T47D (cell line): ENCODE results near the gene SEMA3B.
A peak's percentile ranks its signal among the peaks of the same experiment; 100 is the strongest.
"Not testable (repeated sequence)": the region's sequence is repeated elsewhere in the genome, so short reads cannot be mapped to it uniquely, and the experiment has no call there.

Experiments
- DNase-seq, 2 experiments: peaks; one replicate each; pipeline versions ENCODE4 v3.0.0 to v3.0.0-alpha.2; 2011 to 2012; ENCODE audit warnings: low read depth in 1 of 2, low spot score in 1 of 2
- JUND ChIP-seq: IDR thresholded peaks from 2 replicates; pipeline ENCODE4 v1.6.1; 2012; ENCODE audit warnings: low read depth
- in situ Hi-C: cut with HindIII; loops from 2 replicates; pipeline ENCODE4 v1.10.0; 2016; ENCODE audit warnings: low sequenced_read_pairs, low pct_unique_long_range_greater_than_20kb

SEMA3B gene

DNA sequence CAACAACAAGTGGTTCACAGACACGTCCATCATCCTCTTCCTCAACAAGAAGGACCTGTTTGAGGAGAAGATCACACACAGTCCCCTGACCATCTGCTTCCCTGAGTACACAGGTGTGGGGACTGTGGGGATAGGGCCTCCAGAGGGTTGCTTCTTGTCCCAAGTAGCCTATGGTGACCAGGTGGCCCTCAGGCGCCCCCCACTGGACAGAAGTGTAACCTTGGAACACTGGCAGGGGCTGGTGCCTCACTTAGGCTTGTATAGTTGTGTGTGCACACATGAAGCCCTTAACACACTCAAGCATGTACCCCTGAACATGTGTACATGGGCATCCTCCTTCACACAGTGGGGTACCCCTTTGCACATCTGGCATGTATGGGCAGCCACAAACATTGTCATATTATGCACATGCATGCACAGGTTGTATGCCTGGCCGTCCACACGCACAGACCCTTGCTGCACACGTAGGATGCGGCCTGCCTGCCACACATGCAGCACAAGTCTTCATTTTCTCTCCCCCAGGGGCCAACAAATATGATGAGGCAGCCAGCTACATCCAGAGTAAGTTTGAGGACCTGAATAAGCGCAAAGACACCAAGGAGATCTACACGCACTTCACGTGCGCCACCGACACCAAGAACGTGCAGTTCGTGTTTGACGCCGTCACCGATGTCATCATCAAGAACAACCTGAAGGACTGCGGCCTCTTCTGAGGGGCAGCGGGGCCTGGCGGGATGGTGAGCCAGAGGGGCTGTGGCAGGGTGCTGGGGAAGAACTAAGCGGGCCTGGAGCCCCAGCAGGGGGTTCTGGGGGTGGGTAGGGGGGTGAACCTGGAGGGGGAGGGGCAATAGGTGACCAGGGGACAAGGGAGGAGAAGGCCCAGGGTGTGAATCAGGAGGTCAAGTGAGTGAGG is 11.7 kb upstream of the SEMA3B start:
- in situ Hi-C loops: no loop called here
- TF ChIP-seq JUND: no peak
- peak in 1 of 2 experiments; percentile 72 for DNase-seq

DNA sequence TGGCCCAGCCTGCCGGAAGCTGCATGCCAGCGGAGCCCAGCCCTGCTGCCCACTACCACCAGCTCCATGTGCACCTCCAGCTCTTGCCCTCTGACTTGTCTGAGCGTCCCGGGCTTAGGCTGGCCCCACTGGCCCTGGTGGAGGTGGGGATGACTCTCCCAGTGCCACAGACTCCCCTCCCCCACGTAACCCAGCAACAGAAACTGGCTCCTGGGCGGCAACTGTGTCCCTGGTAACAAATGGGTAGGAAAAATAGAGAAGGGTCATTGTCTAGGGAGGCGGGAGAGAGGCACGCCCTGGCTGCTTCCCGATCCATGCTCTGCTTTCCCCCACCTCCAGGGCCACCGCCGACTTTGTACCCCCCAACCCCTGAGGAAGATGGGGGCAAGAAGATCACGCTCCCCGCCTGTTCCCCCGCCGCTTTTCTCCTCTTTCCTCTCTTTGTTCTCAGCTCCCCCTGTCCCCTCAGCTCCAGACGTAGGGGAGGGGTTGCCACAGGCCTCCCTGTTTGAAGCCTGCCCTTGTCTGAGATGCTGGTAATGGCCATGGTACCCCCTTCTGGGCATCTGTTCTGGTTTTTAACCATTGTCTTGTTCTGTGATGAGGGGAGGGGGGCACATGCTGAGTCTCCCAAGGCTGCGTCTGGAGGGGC is 10.8 kb upstream of the SEMA3B start:
- in situ Hi-C loops: no loop called here
- no peak for DNase-seq
- TF ChIP-seq JUND: no peak

- TF ChIP-seq JUND: no peak
- no peak for DNase-seq
- in situ Hi-C loops: no loop called here
These were observed 10.0 kb upstream of the SEMA3B start for GRCh38 chr3:50258979-50259378.

GRCh38 chr3:50259432-50260026 is 9.4 kb upstream of the SEMA3B start:
- in situ Hi-C loops: no loop called here
- no peak for DNase-seq
- no peak for TF ChIP-seq JUND

DNA sequence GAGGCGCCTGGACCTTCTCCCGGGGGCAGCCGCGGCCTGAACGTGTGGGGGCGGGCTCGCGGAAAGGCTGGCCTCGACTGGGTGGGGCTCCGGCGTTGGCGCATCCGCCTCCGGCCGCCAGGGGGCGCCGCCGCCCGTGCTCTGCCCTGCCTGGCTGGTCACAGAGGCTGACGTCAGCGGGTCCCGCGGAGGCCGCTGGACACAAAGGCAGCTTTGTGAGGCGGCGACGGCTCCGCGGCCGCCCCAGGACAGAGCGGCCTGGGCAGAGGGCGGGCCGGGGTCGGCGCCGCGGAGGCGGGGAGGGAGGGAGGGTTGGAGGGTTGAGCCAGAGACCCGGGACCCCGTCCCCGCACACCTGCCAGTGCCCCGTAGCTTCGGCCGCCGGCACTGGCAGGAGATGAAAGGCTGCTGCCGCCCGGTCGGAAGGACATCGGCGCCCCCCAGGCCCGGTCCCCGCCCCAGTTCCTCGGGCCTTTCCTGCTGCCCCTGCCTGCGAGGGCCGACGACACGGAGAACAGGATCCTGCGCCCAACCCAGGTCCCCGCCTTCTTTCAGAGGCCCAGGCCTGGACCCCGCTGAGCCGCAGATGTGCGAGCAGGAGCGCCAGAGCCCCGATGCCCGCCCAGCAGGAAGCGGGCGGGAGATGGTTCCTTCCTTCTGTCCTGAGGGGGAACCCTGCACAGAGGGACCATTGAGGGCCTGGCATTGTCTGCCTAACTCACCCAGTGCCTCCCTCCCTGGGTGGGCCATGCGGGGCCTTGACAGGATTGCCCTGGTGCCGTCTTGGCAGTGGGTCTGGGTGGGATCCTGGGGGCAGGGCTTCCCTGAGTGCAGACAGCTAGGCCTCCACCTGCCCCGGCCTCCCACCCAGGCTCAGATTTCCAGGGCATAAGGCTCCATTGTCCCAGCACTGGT is 8.7 kb upstream of the SEMA3B start:
- no peak for TF ChIP-seq JUND
- DNase-seq: peak; percentile 87 to 88
- in situ Hi-C loops: no loop called here

DNA sequence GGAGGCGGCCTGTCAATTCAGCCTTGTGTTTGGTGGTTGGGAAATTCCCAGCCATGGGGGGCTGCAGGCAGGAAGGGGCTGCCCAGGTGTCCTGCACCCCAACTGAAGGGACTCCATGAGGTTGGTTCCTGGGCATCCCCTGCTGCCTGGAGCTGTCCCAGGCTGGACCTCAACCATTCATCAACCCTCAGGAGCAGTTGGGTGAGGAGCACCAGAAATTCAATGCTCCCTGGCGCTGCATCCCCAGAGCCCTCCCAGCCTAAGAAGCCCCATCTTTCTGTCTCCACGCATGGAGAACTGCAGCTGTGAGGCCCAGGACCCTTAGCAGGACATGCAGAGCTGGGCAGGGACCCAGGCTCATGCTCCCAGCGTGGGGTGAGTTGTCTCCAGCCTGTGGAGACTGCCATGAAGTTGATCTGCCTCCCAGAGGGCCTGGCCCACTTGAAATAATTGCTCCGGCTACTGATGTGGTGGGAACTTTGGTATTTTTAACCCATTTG is 8.0 kb upstream of the SEMA3B start:
- TF ChIP-seq JUND: no peak
- in situ Hi-C loops: no loop called here
- no peak for DNase-seq

DNA sequence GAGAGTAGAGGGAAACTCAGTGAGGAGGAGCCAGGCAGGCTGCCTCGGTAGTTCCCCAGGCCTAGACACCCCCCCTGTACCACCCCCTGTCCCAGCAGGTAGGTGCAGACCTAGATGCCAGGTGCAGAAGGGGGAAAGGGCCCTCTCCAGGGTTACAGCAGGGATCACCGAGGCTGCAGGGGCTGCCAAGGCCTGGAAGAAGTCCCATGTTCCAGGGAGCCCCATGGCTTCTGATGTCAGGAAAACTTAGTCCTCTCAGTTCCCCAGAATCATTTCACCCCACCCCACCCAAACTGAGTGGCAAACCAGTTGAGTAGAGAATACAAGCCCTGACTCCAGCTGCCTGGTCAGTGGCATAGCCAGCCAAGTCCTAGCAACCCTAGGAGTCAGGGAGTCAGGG is 7.4 kb upstream of the SEMA3B start:
- DNase-seq: no peak
- in situ Hi-C loops: no loop called here
- TF ChIP-seq JUND: no peak

GRCh38 chr3:50262200-50262599 is 6.7 kb upstream of the SEMA3B start:
- not testable (repeated sequence) for DNase-seq

GRCh38 chr3:50262778-50263177 is 6.2 kb upstream of the SEMA3B start:
- no peak for TF ChIP-seq JUND
- in situ Hi-C loops: no loop called here
- no peak for DNase-seq

More at GRCh38 chr3:50262200-50262599, 6.7 kb upstream of the SEMA3B start:
- in situ Hi-C loops: not testable (repeated sequence)

DNA sequence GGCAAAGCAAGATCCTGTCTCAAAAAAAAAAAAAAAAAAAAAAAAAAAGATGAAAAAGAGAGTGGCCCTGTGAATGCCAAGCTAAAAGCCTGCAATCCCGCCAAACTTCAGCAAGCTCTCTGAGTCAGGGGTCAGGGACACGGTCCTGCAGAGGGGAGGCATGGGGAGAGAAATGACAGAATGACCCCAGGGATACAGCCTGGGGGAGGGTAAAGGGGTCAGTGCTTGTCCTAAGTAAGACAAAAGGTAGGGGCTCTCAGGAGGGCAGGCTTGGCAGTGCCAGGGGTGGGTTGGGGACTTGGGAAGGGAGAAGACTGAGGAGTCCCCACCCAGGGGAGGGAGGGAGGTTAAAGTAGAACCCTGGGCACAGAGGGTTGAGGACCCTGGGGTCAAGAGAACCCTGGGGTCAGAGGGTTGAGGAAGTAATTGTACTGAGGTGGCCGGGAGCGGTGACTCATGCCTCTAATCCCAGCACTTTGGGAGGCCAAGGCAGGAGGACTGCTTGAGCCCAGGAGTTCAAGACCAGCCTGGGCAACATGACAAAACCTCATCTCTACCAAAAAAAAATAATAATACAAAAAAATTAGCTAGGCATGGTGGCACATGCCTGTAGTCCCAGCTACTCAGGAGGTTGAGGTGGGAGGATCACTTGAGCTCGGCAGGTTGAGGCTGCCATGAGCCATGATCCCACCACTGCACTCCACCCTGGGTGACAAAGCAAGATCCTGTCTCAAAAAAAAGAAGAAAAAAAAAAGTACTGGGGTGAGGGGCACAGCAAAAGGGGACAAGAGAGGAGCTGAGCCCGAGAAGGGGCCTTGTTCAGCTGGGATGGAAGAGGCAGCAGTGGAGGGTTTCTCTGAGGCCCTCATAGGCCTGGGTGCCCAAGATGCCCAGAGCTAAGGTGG is 5.2 kb upstream of the SEMA3B start:
- in situ Hi-C loops: no loop called here
- DNase-seq: no peak
- TF ChIP-seq JUND: no peak

- DNase-seq: peak; percentile 68 to 90
- no peak for TF ChIP-seq JUND
- in situ Hi-C loops: no loop called here
These were observed 4.5 kb upstream of the SEMA3B start for GRCh38 chr3:50264383-50264963.
